HG02763 (cell line): ENCODE measurements around the gene SAP30L.

Experiments
- ATAC-seq: cut with Tn5 transposase; IDR thresholded peaks from one replicate; pipeline ENCODE4 v1.9.1; 2021; ENCODE audit warnings: mild to moderate bottlenecking, moderate library complexity; ENCODE audit not compliant: unreplicated experiment

Gene SAP30L

DNA sequence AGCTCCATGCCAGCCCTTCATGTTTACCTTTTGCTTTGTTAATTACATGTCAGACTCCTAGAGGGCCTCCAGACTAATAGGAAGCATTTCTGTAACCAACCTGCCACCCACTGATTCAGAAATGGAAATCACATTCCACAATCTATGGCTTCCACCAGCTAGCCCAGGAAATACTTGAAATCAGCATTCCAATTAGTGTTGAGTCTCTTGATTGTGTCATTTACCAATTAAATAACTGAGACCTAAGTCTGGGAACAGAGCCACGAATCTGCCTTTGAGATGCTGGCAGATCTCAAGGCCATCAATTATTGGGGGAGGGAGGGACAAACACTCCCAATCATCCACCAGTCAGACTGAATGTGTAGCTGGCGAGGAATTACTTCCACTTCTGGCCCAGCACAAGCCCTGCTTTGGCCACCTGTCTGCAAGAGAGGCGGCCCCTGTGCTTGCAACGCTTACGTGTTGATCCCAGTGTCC lies 27.4 kb upstream of the SAP30L start:
- ATAC-seq, result no peak

DNA sequence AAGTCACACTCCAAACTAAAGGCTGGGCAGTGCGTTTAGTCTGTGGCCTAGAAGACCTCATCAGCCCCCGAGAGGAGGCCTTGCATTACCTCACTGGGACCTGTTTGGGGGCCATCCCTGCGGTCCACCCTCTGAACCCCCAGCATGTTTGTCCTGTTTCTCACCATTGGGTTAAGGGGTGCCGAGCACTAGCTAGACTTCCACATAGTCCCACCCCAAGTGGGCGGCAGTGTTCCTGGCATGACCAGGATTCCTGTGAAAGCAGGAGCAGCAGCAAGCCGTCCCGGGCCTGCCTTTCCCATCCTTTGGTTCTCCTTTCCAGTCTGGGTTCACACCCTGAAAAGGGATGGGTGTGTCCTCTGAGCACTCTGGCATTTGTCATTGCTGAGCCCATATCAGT lies 26.6 kb upstream of the SAP30L start:
- no peak for ATAC-seq

- no peak for ATAC-seq
Measured at GRCh38 chr5:154421868-154422267, 23.9 kb upstream of the SAP30L start.

- ATAC-seq, result no peak
Measured at GRCh38 chr5:154422298-154422697, 23.5 kb upstream of the SAP30L start.

- ATAC-seq, result no peak
Measured at GRCh38 chr5:154428208-154428607, 17.6 kb upstream of the SAP30L start.

DNA sequence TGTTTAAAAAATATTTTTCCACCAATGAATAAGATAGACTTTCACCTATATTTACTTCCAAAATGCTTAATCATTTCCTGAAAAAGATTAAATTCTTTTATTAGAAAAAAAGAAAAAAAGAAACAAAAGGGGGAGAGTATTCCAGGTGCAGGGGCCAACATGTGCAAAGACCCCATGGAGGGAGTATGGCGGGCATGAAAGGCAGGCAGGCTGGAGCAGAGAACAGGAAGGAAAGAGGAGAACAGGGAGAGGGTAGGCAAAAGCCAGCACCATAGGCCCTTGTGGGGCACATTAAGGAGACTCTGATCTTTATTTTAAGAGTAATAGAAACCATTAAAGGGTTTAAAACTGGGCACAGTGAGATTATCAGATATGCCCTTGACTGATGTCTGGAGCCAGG lies 16.5 kb upstream of the SAP30L start:
- ATAC-seq, result no peak

- no peak for ATAC-seq
Measured at GRCh38 chr5:154430466-154430865, 15.3 kb upstream of the SAP30L start.

GRCh38 chr5:154430961-154431630 lies 14.7 kb upstream of the SAP30L start:
- no peak for ATAC-seq

DNA sequence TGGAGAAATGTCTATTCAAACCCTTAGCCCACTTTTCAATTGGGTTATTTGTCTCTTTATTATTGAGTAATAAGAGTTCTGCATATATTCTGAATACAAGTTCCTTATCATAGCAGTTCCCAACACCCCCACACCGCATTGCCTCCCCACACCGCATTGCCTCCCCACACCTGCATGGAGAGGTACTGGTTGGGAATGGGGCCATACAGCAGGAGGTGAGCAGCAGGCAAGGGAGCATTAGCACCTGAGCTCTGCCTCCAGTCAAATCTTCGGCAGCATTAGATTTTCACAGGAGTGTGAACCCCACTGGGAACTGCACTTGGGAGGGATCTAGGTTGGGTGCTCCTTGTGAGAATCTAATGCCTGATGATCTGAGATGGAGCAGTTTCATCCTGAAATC lies 10.6 kb upstream of the SAP30L start:
- no peak for ATAC-seq

DNA sequence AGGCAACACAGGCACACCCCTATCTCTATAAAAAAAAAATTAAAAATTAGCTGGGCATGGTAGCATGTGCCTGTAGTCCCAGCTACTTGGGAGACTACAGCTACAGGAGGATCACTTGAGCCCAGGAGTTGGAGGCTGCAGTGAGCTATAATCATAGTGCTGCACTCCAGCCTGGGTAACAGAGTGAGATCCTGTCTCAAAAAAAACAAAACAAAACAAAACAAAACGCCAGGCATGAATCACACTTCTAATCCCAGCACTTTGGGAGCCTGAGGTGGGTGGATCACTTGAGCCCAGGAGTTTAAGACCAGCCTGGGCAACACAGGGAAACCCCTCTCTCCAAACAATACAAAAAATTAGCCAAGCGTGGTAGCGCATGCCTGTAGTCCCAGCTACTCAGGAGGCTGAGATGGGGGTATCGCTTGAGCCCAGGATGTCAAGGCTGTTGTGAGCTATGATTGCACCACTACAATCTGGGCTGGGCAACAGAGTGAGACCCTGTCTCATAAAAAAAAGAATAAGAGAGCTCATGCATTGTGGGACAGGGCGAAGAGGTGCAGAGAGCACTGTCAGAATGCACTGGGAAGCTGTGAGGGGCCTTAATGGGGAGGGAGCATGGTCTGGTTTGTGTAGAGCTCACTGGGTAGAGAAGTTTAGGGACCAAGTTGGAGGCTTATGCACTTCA lies 8.4 kb upstream of the SAP30L start:
- ATAC-seq, result no peak

DNA sequence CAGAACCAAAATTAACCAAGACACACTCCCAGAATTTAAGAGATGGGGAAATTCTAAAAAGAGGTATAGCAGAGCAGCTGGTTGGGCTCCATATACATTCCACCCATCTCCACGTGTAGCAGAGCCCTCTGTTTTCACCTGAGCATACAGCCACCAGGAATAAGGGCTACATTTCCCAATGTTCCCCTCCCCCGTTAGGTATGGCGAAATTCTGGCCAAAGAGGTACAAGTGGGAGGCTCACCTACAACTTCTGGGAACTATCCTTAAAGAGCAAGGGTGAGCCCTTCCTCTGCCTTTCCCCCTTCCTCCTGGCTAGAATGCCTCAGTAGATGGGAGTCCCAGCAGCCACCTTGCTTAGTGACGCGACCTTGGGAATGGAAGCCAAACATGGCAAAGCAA lies 5.3 kb upstream of the SAP30L start:
- ATAC-seq, result no peak

DNA sequence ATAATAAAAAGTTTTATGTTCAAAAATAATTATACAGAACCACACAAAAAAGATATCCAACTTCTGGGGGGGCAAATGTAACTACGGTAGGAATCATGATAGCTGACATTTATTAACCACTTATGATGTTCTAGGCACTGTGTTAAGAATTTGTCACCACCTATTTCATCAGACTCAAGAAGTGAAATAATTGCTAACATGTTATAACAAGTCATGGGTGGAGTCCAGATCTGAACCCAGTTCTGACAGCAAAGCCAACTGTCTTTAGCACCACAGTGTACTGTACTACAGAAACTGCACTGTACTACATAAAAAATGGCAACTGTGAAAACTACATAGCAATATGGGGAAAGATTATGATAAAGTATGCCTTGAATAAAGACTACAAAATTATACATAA lies 3.0 kb upstream of the SAP30L start:
- no peak for ATAC-seq

DNA sequence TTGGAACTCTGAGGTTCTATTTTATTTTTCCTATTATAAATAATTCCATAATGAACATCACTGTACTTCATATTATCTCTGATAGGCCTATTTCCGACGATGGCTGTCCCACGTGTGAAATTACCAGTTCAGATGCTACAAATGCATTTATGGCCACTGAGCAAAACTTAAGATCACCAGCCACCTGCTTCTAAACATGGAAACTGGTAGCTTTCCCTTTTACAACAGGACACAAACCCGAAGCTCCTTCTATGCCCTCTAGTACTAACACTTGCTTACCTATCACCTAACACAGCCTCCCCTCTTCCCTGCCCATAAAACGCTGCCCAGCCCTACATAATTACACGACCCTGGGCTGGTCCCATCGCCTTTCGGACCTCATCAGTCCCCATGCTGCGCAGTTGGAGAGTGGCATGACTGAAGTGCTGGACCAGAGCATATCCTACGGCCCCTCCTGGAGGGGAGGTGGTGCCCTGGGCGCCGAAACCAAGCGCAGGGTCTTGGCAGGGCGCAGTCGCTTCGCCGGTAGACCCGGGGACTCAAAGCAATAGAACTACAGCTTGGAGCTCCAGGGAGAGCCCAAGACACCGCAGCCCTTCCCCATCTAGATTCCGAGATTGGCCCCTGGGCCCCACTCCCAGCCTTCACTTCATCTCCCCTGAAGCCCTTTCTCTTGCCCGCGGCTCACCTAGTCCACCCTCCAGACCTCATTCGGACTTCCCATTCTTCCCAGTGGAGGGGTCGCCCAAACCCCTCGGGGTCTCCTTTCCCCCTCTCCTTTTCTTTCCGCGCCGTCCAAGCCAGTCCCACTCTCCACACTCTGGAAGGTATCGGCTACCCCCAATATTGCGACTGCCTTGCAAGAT lies 1.0 kb upstream of the SAP30L start:
- ATAC-seq, result no peak

- peak; percentile 18 for ATAC-seq
Measured at GRCh38 chr5:154446195-154447088, 645 bp downstream of the SAP30L start.

DNA sequence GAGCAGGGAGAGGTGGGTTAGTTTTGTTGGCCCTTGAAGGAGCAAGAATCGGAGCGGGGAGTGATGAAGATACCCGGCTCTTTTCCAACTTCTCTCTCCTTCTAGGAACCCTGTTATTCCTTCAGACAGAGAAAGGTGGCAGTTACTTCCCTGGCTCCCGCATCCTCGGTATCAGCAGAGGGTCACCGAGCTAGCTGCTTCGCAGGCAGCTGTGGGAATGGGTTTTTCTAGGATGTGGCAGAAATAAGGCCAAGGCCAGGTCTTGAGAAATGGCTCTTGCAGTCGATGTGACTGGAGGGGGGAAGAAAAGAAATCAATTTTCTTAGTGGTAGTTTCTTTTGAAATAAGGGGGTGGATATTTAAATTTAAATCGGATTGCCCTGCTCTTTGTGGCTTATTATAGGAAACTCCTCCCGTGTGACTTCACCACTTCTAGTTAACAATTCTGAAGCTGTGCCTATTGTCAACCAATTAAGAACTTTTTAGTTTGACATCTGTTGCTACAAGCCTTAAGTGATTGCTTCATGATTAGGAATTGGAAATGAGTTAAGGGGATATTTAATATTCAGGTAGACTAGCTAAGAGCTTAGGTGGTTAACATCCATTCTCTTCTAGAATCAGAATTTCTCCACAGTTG lies 1.4 kb downstream of the SAP30L start:
- no peak for ATAC-seq

GRCh38 chr5:154449786-154450185 lies 4.0 kb downstream of the SAP30L start:
- no peak for ATAC-seq

DNA sequence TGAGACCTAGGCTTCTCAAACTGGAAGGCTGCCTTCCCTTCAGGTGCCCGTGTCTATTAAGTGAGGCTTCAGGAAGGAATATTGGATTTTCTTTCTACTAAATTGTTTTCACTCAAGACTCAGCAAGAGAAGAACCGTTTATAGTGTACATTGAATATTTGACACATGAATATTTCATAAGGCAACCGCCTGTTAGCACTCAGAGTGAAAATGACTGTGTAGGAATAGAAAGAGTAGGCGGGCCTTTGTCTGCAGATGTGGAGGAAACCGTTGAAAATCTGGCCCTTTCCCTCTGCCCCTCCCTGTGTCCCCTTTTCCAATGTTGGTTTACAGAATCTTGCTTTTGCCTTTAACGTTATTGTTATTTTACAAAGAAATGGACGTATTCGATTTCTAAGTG lies 6.2 kb downstream of the SAP30L start:
- ATAC-seq, result no peak

- ATAC-seq, result no peak
Measured at GRCh38 chr5:154455585-154455984, 9.8 kb downstream of the SAP30L start.

DNA sequence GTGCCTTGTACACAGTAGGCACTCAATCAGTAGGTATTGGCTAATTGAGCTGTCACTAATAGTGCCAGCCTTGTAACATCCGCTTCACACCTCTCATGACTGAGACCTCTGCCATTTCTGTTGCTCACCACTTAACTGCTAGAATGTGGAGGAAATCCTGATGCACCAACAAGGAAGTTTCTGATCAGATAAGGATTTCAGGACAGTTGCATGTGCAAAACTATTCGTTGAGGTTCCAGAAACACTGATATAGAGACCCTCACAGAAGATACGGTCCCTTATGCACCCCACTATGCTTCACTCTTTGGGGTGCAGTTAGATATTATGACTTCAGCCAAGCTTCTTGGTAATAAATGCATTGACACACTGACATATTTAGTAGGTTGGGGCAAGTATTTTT lies 10.7 kb downstream of the SAP30L start:
- no peak for ATAC-seq

DNA sequence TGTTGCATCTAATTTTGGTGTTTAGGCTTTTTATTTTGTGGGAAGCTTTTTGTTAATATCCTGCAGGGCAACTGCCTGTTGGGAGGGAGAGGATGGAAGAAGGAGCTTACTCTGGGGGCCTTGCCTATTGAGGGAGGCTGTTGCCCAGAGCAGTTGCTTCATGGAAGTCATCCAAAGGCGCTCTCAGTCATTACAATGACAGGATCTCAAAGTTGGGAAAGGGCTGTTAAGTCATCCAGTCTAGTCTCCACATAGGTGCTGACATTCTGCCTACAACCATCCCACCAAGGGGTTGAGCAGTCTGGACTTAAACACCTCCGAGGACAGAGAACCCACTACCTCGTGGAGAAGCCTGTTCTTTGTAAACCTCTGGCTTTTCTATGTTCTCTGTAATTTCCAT lies 13.2 kb downstream of the SAP30L start:
- ATAC-seq, result no peak
